Ecto neural progenitor cell (in vitro differentiated cells): ENCODE data around the gene BOLA3.
"Not testable (repeated sequence)": the region's sequence is repeated elsewhere in the genome, so short reads cannot be mapped to it uniquely, and the experiment has no call there.

Experiments
- DNase-seq: peaks from one replicate; pipeline ENCODE4 v3.0.0-alpha.2; 2018; ENCODE audit warnings: low spot score

BOLA3 gene

GRCh38 chr2:74101574-74102300 is 46.0 kb downstream of the BOLA3 start:
- DNase-seq = no peak

- DNase-seq = no peak
Measured at GRCh38 chr2:74100254-74101216, 47.2 kb downstream of the BOLA3 start.

GRCh38 chr2:74099835-74100234 is 47.9 kb downstream of the BOLA3 start:
- no peak for DNase-seq

- DNase-seq = no peak
Measured at GRCh38 chr2:74099271-74099670, 48.4 kb downstream of the BOLA3 start.

GRCh38 chr2:74097574-74097973 is 50.1 kb downstream of the BOLA3 start:
- no peak for DNase-seq

GRCh38 chr2:74096052-74096451 is 51.7 kb downstream of the BOLA3 start:
- DNase-seq = no peak

DNA sequence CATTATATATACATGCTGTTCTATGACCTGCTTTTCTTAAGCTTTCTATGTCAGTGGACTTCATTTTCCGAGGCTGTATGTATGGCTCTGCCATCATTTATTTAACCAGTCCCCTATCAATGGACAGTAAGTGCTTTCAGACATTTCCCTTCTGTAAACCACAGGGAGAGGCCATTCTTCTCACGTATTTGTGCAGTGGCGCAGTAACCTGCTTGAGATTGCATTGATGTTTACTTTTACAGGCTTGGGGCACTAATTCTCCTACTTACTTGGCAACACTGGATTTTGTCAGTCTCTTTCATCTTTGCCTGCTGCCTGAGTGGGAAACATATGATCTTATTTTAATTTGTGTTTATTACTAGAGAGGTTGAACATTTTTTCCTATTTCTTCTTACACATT is 52.1 kb downstream of the BOLA3 start:
- DNase-seq = no peak

GRCh38 chr2:74094291-74094690 is 53.4 kb downstream of the BOLA3 start:
- DNase-seq = no peak

GRCh38 chr2:74093840-74094239 is 53.9 kb downstream of the BOLA3 start:
- DNase-seq = no peak

- DNase-seq = peak; percentile 34
Measured at GRCh38 chr2:74093426-74093825, 54.3 kb downstream of the BOLA3 start.

DNA sequence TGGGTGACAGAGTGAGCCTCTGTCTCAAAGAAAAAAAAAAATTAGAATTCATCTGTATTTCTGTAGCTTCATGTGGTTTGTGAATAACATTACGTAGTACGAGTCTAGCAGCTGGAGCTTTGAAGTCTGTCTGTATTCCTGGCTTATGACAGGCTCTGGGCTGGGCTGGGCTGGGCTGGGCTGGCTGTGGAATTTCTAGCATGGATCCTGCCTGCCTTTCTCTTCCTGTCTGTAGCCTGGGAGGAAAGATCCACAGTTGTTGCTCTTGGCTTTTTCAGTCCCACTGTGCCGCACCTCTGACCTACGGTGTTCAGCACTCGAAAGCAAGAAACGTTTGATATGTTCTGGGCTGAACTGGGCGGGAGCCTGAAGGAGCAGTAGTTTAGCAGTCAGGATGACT is 55.4 kb downstream of the BOLA3 start:
- DNase-seq = peak; percentile 12

DNA sequence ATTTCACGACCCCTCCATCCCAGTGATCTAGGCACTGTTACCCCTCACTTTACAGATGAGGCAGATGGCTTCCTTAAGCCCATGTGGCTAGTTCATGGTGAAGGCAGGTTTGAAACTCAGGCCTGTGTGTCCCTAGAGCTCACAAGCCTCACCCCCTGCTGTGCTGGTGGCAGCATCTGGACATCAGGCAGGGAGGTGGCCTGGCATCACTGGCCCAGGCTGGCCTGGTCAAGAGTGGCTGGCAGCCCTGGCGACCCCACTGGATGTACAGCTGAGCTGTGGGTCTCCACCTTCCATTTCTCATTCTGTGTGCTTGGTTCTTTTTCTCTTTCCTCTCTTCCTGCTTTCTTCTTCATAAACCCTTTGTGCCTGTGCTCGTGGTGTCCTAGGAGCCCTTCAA is 56.3 kb downstream of the BOLA3 start:
- peak; percentile 20 for DNase-seq

DNA sequence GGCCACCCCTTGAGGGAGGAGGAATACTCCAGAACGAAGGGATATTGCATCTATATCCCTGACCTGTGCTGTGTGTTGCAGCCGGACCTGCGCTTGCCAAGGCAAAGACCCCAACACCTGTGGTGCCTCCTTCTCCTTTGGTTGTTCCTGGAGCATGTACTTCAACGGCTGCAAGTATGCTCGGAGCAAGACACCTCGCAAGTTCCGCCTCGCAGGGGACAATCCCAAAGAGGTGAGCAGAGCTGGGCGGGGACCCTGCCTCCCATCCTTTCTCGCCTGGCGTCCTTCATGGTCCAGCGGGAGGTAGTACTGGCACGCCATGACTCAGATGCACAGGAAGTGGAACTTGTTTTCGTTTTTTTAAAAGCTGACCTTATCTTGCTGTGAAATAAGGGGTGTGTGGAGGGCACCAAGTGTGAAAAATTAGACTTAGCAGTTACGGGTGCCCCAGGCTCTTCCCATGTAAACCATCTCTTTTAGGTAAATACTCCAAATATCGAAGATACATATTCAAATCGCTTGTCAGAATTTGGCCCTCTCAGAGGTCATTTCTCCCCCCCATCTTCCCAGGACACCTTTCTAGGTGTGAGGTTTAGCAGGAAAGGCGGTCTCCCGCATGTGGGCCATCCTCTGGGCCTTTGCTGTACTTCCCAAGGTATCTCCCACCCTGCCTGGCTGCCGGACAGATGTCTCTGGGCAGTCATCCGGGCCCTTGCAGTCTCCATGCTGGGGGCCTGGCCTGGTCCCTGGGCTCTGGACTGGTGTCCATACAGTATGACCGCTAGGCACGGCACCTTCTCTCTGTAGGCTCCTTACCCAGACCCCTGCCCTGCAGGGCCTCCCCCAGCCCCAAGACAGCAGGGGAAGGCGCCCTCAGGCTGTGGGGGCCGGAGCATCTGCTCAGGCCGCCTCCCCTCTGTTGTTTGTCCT is 57.6 kb downstream of the BOLA3 start:
- DNase-seq = peak; percentile 39

DNA sequence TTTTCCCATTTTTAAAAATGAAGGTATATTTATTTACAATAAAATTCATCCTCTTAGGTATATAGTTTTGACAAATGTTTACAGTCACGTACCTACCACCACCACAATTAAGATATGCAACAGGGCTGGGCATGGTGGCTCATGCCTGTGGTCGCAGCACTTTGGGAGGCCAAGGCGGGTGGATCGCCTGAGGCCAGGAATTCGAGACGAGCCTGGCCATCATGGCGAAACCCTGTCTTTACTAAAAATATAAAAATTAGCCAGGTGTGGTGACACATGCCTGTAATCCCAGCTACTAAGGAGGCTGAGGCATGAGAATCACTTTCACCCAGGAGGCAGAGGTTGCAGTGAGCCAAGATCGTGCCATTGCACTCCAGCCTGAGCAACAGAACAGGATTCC is 59.0 kb downstream of the BOLA3 start:
- DNase-seq = not testable (repeated sequence)

GRCh38 chr2:74087696-74088095 is 60.0 kb downstream of the BOLA3 start:
- no peak for DNase-seq

DNA sequence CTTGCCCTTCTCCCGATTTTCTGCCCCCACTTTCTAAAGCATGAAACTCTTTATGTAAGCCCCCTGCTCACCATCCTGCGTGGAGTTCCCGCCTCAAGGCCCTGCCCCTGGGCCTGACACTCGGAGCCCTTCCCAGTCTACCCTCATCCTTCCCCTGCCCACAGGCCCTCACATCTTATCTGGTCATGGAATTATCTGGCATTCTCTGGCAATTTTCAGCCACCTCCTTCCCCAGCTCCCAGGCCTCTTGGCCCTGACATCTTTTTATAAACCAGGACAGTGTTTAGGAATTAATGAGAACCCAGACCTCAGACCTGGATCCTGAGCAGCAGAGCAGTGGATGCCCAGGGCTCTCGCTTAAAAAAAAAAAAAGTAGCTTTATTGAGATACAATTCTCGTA is 61.7 kb downstream of the BOLA3 start:
- DNase-seq = no peak
